Brain microvascular endothelial cell (primary cell): Measurements from ENCODE around the gene UTP14C.
A peak's percentile ranks its signal among the peaks of the same experiment; 100 is the strongest.

Experiments
- DNase-seq: peaks from one replicate; pipeline ENCODE4 v3.0.0-alpha.2; 2020
- H3K27ac ChIP-seq: fragments of 250-450 bp; sonication (Bioruptor Pico); 2 replicates; pipeline ENCODE4 v1.5.1; 2020; ENCODE audit warnings: mild to moderate bottlenecking, moderate library complexity
- H3K27me3 ChIP-seq: fragments of 250-450 bp; sonication (Bioruptor Pico); replicated peaks from 2 replicates; pipeline ENCODE4 v1.5.1; 2020; ENCODE audit warnings: mild to moderate bottlenecking
- H3K36me3 ChIP-seq: fragments of 250-450 bp; sonication (Bioruptor Pico); replicated peaks from 2 replicates; pipeline ENCODE4 v1.5.1; 2020; ENCODE audit warnings: mild to moderate bottlenecking
- H3K4me3 ChIP-seq: 2 replicates; pipeline ENCODE4 v1.5.1; 2011; ENCODE audit warnings: low read depth, mild to moderate bottlenecking, control low read depth, low read length, moderate library complexity
- in situ Hi-C: cut with HindIII; loops from 2 replicates; pipeline ENCODE4 v1.10.0; 2017; ENCODE audit warnings: low sequenced_read_pairs, low pct_ligation_motif_present
- TF ChIP-seq, protein P1 (sequence below): IDR thresholded peaks from 2 replicates; pipeline ENCODE4 v1.5.1; 2011; ENCODE audit warnings: low read depth, mild to moderate bottlenecking, moderate library complexity, low read length, control low read depth, inconsistent platforms; ENCODE audit errors: missing control alignments

Gene UTP14C

DNA sequence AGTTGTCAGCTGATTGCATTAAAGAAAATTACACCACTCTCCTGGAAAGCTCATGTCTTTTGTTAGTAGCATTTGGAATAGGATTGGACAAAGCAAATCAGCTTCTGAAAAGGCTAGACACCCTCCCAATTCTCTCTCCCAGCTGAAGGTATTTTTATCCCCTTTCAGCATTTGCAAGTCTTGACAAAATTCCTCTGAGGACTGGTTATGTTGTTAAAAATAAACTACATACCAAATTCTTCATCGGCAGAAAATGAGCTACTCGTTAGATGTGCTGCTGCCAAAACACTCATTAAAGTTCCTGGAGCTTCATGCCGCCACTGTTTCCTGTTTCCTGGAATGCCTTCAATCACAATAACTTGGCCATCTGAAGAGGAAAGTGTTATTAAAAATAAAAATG, 37.1 kb downstream of the UTP14C start:
- TF ChIP-seq, protein P1, sequence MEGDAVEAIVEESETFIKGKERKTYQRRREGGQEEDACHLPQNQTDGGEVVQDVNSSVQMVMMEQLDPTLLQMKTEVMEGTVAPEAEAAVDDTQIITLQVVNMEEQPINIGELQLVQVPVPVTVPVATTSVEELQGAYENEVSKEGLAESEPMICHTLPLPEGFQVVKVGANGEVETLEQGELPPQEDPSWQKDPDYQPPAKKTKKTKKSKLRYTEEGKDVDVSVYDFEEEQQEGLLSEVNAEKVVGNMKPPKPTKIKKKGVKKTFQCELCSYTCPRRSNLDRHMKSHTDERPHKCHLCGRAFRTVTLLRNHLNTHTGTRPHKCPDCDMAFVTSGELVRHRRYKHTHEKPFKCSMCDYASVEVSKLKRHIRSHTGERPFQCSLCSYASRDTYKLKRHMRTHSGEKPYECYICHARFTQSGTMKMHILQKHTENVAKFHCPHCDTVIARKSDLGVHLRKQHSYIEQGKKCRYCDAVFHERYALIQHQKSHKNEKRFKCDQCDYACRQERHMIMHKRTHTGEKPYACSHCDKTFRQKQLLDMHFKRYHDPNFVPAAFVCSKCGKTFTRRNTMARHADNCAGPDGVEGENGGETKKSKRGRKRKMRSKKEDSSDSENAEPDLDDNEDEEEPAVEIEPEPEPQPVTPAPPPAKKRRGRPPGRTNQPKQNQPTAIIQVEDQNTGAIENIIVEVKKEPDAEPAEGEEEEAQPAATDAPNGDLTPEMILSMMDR: no peak
- in situ Hi-C loops: no loop called here
- Histone ChIP-seq H3K27ac (no peak overlapping the region), H3K4me3 (no peak overlapping the region), H3K27me3 (no peaks in the 10 kb centered on the region), H3K36me3 (no peaks in the 10 kb centered on the region)
- DNase-seq: no peak

DNA sequence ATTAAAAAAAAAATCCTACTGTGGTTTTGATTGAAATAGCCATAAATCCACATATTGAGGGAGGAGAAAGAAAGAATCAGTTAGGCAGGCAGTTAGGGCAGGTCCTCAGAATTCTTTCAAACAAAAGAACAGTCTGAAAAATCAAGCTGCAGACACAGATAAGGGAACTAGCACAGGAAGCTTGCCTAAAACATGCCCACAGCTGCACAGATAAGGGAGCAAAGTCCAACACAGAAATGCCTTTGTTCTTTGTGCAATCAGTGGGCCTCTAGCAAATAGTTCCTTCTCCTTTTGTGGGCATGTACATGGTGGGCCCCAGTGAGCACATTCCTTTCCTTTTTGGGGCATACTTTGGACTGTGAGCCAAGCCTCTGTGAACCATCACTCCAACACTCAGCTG, 42.7 kb downstream of the UTP14C start:
- in situ Hi-C loops: no loop called here

DNA sequence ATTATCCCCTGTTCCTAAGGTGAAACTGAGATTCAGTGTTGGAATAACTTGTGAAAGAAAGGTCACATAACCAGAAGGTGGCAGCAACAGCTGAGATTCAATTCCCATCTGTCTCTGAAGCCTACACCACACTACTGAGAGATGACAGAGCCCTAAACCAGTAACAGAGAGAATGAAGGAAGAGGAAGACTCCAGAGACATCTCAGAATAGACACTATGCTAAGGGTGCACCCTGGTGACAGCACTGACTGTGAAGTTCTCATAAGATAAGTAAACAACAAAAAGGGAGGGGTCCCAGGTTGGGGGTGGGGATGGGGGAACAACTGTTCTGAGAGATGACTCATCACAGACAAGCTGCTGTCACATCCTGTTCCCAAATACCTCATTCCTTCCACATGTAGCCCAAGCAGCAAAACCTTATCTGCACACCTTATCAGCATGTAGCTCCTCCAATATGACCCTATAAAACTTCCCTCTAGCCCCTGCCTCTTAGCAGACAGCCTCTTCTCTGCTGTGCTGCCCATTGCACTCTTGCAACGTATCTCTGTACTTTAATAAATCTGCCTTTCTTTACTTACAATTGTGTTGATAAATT, 46.5 kb downstream of the UTP14C start:
- no peak overlapping the region for H3K4me3 ChIP-seq
- TF ChIP-seq, protein P1: peak; percentile 39
- no peaks in the 10 kb centered on the region for H3K36me3 ChIP-seq
- no peak overlapping the region for H3K27ac ChIP-seq
- no peaks in the 10 kb centered on the region for H3K27me3 ChIP-seq
- DNase-seq: peak; percentile 27
- in situ Hi-C loops: no loop called here

More for the DNA sequence above, 42.7 kb downstream of the UTP14C start:
- TF ChIP-seq, protein P1: no peak
- H3K27me3 ChIP-seq: no peaks in the 10 kb centered on the region
- no peak for DNase-seq
- no peak overlapping the region for H3K4me3 ChIP-seq
- no peaks in the 10 kb centered on the region for H3K36me3 ChIP-seq
- H3K27ac ChIP-seq: no peak overlapping the region
